Stromal cell of bone marrow (primary cell): ENCODE results near the gene KCNH1.
"Not testable (repeated sequence)": the region's sequence is repeated elsewhere in the genome, so short reads cannot be mapped to it uniquely, and the experiment has no call there.

Source experiments
- DNase-seq: peaks from one replicate; pipeline ENCODE4 v3.0.0-alpha.2; 2012; ENCODE audit warnings: low read depth

KCNH1 gene

DNA sequence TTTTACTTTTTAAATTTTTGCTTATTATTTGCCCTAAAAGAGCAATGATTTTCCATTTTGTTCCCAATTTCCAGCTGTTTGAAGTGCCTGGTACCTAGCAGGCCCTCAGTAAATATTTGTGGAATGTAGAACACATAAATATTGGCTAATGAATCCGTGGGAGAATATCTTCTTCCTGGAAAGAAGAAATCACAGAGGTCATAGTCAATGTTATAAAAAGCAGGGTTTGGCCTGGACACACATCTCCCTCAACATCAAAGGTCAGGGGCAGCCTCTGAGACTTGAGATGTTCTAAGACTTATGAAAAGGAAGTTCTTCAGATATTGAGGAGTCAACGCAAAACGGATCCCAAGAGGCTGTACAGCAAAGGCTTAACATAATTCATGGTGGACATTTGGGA is 447.1 kb downstream of the KCNH1 start:
- DNase-seq = no peak

DNA sequence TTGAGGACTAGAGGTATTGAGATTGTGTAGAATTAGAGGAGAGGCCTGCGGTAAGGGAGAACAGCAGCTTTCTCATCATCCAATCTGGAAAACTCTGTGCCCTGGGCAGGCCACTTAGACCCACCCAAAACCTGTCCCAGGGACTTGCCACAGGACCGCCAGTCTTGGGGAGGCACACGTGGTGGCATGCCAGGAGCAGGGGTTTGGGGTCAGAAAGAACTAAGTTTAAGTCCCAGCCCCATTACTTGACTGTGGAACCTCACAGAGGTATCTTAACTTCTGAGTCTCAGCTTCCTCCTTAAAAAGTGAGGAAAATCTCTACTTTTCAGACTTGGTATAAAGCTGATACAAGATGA is 448.7 kb downstream of the KCNH1 start:
- DNase-seq = no peak

DNA sequence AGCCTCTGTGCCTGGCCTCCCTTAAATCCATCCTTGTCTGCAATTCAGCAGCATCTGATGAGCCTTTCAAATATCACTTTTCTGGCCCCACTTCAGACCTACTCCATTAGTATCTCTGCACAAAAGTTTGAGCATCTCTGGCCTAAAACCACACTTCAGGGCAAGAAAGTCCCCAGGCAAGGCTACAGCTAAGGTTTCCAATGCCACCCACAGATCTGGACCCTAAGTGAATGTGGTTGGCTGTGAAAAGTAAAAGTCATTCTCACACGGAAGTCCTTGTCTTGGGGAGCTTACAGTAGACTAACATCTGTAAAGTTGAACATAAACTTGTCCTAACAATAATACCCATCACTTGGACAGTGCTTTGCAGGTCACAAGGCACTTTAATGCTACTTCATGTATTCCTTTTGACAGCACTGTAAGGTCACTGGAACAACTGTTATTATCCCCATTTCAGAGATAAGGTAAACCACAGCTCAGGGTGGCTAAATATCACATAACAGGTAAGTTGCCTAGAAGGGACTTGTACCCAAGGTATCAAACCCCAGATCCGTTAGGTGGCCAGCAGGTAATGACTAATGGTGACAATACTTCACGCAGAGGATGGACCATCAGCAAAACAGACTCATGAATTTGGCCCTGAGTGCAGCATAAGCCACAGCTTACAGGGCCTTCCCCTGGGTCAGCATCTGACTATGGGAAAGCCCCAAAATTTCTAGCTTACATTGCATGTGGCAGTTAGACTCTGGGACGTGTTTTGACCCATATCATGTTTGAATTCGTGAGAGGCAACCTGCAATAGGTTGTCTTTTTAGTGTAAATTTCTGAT is 449.3 kb downstream of the KCNH1 start:
- DNase-seq = no peak

DNA sequence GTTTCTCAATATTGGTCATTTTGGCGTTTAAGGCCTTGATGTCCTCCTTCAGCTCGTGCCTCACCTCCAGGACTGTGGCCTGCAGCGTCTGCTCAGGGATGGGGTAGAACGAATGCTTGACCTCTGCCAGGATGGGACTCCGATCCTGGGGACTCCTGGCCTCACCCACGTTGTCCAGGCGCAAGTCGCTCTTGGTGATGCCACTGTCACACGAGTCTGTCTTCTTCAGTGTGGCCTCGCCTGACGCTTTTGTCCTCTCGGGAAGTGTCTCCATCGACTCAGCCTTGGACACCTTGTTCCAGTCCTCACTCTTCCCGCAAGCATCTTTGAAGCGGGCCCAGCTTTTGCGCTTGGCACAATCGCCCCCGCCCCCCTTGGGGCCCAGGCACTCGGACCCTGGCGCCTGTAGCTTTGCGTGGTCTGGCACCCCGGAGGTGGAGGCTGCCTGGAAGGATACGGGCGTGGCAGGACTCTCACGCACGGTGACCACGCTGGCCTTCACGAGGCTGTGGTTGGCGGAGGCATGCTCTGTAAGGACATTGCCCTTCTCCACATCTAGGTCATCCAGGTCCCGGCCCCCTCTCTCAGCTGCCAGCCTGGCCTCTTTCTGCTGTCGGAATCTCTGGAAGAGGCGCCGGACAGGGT is 450.4 kb downstream of the KCNH1 start:
- no peak for DNase-seq

DNA sequence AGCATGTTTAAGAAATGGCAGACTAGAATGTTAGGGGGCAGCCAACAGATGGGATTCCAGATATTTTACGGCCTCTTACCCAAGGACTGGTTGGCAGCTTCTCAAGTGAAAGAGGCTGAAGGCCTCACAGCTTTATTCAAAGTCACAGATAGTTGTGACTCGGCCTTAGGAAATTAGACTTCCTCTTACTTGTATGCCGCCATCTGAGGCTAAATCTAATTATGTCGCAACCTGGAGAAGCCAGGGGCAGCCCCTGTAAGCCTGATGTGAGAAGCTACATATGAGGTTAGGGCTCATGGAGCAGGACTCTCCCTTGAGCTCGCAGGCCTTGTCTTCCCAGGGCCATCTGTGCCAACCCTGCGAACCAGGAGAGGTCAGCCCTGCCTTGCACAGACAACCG is 452.8 kb downstream of the KCNH1 start:
- no peak for DNase-seq

DNA sequence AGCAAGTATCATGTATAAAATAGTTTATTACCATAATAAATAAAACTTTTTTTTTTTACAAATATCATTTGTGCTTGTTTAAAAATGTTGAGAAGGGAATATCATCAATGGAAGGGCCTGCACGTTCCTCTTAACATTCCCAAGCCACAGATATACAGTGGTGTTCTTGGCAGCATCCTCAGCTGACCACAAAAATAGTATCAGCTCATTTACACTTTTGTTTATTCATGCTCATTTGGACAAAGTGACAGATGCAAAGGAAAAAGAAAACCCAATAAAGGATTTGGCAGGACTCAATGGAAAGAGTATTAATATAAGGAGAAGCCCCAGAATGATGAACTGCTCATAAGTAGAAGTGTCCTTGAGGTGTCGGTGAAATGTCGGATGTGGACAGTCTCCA is 455.6 kb downstream of the KCNH1 start:
- DNase-seq = no peak

DNA sequence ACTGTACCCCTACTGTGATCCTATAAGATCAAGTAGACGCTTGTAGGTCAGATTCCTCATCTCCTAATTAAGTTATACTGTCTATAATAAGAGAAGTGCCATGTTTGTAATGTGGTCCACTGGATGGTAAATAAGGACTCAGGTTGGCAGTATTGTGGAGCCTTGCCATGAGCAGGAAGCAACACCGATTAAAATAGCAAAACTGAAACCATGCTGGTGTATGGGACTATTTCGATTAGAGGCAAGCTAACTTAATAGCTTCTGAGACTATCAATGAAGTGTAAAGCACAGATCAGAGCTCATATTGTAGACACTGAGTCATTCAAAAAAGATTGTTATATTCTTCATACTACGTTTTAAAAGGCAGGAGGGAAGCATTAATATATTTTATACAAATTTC is 456.4 kb downstream of the KCNH1 start:
- no peak for DNase-seq

DNA sequence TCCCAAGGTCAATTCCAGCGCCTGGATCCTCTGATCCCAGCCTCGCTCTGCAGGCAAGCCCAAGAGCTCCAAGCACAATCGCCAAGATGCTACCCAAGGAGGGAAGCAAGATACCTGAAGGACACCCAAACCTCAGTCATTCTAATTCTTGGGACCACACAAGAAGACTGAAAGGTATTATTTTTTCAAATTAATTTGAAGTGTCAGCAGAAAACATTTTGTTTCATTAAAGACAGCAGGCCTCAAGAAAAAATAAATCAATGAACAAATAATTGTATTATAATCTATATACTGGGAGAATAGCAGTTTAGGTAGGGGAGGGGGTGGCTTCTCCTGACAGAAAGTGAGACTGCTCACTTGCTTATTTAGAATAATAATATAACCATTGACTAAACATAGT is 457.4 kb downstream of the KCNH1 start:
- DNase-seq = no peak

DNA sequence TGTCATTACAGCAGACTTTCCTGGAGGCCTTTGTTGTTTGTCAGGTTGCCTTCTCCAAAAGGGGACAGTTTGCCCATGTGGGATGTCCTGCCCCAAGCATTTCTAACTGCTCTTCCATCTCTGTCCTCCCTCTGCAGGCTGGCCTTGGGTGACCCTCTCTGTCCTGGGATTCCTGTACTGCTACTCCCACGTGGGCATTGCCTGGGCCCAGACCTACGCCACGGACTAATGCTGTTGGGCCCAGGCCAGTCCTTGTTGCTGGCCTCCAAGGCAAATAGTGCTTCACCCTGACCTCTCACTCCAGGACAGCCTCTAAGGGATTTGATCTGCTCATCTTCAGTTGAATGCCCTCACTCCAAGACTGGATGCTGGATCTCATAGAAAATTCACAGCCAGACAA is 459.8 kb downstream of the KCNH1 start:
- no peak for DNase-seq

DNA sequence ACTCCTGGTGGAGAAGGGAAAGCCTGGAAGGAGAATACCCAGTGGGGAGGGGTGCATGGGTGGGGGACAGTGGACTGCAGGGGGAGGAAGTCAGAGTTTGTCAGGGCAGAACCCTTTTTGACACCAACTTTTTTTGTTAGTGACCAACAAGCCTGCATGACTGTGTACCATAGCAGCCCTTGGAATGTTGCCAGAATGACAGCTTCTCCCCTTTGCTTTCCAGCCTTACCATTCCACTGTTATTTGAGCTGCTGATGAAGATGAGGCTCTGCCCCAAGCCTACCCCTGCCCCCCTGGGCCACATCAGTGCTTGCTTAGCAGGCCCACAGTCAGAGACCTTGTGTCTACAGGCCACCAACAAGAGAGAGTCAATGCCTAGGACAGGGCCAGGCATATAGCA is 464.0 kb downstream of the KCNH1 start:
- DNase-seq = no peak

DNA sequence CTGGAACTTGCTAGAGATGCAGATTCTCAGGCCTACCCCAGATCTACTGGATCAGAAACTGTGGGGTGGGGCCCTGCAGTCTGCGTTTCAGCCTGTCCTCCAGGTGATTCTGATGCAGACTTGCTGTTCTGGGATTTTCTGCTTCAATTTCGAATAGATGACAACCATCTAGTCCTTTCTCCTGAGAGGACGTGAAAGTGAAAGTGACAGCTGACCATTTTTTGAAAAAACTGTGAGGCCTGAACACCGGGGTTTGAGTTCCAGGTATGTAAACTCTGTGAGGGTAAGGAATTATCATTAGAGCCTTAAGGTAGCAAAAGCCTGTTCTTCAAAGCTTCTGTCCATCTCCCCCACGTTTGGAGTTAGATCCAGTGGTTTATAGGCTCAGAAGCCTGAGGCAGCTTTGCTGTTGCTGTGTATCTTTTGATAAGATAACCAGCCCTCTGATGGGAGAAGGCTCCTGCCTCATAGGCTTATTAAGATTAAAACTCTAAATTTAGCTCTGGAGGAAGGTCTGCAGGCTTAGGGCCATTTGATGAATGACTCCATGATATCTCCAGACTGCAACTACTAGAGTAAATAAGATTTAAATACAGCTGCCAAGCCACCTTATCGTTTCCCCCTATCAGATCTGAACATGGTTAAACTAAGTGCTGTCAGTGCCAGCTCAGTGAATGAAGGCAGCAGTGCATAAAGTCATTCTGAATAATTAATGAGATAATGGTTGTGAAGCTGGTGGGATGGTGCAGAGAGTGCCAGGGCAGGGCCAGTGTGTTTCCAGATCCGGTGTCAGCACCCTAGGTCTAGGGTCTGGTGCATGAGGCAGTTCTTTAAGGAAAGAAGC is 470.0 kb downstream of the KCNH1 start:
- DNase-seq = no peak

DNA sequence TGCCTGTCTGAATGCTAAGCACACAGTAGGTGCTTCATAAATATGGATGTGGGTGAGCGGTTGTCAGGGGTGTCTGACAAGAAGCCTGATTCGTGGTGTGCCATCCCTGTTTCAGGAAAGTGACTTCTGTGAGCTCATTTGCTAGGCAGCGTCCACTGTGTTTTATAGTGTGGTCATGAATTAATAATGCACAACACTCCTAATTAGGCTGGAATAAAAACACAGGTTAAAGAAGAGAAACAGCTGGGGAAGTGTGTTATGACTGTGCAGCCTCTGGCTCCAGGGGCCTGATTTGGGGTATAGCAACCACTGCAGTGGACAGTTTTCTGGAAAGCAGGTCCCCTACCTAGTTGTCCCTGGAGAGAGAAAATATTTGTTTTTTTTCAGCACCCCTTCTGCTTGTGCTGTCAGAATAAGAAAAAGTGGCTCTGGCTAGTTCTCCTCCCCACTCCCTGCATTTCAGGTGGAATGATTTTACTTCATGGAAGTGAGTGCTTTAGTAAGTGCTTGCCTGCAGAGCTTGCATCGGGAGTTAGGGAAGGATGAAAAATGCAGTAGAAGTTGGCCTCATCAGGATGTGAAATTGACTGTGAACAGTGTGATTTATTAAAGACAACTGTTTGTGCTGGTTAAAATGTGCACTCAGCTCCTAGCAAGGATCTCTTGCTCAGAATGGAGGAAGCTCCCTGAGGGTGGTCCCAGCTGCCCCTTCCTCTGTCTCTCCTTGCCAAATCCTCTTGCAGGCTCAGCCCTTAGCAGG is 471.5 kb downstream of the KCNH1 start:
- no peak for DNase-seq

DNA sequence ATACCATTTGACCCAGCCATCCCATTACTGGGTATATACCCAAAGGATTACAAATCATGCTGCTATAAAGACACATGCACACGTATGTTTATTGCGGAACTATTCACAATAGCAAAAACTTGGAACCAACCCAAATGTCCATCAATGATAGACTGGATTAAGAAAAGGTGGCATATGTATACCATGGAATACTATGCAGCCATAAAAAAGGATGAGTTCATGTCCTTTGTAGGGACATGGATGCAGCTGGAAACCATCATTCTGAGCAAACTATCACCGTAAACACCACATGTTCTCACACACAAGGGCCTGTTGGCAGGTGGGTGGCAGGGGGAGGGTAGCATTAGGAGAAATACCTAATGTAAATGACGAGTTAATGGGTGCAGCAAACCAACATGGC is 472.4 kb downstream of the KCNH1 start:
- DNase-seq = not testable (repeated sequence)

DNA sequence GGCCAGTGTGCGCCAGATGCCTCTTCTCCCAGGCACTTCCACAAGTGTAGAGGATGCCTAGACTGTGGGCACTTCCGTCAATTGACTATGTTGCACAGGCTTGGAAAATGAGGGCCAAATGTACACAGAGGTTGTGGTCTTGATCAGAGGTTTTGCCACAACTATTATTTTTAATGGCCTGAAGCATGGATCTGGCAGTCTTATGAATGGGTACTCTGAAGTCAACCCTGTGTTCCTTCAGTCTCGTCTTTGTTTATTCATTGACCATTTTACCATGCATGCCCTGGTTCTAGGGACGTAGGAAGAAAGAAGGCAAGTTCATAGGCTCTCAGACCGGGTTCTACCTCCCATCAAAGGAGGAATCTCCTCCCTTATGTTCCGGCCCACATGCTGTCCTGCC is 476.1 kb downstream of the KCNH1 start:
- DNase-seq = no peak

DNA sequence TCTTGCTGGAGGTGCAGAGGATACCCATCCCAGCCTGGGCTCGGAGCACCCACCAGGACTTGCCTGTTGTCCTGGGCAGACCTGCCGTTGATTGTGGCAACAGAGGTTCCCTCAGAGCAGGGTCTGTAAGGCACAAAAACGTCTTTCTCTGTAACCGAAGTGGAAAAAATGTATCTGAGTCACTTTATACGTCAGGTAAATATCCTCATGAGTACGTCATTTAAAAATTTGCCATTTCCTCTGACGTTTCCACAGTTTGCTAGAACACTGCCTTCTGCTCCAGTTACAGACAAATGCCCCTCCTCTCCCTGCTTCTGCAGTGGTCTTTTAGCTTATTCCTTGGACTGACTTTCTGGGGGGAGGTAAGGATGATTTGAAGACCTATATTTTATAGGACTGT is 478.4 kb downstream of the KCNH1 start:
- DNase-seq = no peak

DNA sequence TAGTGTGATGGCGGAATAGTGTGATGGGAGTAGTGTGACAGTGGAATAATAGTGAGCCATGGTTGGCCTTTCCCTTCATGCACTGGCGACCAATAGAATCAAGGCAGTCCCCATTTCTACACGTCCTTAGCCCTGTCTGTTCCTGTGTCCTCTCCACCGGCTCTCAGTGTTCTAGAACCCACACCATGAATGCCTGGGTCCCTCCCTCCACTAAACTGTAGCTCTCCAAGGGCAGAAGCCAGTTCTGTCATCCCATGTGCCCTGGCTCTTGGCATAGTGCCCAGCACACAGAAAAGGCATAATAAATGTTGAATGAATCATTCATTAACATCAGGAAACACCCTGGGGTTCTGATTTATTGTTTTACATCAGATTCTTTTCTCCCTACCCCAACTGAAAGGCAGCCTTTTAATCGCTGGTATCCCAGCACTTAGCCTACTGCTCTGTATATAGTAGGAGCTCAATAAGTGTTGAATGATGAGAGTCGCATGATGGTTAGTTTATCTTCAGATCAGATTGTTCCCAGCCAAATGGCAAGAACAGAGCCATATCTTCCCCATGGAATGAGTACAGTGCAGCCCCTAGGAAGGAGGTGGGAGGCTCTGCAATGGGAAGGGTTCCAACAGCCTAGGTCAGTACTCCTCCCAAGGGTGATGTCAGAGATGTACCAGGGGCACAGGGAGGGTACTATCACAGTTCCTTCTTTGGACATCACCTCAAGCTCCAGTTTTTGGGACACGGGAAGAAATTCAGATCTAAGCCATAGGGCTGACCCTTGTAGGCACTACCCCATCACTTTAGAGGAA is 479.6 kb downstream of the KCNH1 start:
- no peak for DNase-seq

DNA sequence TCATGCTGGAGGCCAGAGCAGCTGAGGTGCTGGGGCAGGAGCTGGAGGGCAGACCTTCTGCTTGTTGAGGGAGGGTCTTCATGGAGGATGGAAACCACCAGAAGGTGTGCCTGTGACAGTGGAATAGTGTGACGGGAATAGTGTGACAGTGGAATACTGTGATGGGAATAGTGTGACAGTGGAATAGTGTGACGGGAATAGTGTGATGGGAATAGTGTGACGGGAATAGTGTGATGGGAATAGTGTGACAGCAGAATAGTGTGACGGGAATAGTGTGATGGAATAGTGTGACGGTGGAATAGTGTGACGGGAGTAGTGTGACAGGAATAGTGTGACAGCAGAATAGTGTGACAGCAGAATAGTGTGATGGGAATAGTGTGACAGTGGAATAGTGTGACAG is 480.2 kb downstream of the KCNH1 start:
- no peak for DNase-seq

DNA sequence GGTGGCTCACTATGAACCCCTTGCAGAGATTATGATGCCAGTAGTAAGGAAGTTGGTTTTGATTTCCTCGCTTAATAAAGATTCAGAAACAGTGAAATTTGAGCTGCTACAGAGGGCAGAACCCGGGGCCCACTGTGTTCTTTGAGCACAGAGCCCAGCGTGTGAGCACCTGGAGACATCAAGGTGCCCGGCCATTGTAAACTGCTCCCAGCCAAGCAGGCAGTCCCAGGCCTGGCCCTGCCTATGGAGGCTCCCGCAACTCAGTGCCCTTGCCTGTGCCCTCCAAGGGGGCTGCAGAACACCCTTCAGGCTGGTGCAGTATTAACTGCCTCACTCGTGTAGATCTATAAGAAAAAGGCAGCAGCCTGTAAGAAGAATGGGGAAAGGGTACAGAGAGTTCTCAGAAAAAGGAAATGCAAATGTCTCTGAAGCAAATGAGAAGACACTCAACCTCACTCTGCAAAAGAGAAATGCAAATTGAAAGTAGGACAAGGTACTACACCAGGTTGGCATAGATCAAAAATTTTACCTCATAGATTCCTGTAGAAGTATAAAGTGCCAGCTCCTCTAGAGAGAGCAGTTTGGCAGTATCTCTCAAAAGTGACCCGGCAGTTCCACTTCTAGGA is 481.5 kb downstream of the KCNH1 start:
- no peak for DNase-seq

DNA sequence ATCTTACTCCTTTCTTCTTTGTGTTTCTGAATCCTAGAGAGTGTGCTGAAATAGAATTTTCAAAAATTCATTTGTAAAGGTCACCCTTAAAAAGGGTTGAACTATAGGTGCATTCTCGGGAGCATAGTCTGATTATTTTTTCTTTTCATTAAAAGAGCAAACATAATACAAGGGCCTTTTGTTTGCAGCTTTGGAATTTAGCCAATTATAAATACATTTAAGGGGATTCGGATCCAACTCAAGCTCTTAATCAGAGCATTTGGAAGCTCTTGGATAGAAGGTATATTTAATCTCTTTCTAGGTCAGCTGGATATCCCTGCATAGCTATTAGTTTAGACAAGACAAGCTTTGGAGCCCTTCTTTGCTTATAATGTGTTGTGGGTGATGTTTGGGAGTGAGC is 483.5 kb downstream of the KCNH1 start:
- DNase-seq = no peak

DNA sequence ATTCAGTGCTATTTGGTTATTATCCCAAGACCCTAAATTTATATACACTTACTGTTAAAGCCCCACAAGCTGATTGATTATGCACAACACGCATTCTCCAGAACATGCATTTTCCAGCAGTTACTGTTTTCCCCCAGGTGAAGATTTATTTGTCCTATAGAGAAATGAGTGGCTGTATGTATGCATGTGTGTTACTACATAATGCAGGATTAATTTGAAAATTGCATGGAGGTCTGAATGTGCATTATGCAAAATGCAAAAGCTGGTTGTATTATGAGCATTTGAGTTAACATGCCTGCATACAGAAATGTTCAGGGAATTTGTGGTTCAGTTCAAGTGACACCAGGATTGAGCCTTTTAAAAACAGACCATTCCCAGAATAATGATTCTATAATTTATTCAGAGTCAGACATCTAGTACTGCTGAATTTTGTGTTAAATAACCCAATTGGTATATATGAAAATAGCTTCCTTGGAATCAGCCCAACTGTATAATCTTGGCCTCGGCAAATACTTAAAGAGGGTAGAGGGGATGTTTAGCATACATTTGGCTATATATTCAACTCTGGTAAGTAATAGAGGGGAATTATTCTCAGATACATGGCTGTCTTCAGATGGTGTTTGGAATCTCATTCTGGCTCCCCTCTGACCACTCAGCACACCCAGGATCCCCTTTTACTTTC is 485.2 kb downstream of the KCNH1 start:
- no peak for DNase-seq
